SH-SY5Y (cell line): Measurements from ENCODE around the gene MAP4K1.

Experiments used
- GATA2 ChIP-seq: IDR thresholded peaks from 2 replicates; pipeline ENCODE4 v1.6.1; 2011; ENCODE audit warnings: mild to moderate bottlenecking, low read depth, low read length
- GATA3 ChIP-seq: IDR thresholded peaks from 2 replicates; pipeline ENCODE4 v1.6.1; 2011; ENCODE audit warnings: low read depth, mild to moderate bottlenecking, low read length, moderate library complexity

The MAP4K1 gene

DNA sequence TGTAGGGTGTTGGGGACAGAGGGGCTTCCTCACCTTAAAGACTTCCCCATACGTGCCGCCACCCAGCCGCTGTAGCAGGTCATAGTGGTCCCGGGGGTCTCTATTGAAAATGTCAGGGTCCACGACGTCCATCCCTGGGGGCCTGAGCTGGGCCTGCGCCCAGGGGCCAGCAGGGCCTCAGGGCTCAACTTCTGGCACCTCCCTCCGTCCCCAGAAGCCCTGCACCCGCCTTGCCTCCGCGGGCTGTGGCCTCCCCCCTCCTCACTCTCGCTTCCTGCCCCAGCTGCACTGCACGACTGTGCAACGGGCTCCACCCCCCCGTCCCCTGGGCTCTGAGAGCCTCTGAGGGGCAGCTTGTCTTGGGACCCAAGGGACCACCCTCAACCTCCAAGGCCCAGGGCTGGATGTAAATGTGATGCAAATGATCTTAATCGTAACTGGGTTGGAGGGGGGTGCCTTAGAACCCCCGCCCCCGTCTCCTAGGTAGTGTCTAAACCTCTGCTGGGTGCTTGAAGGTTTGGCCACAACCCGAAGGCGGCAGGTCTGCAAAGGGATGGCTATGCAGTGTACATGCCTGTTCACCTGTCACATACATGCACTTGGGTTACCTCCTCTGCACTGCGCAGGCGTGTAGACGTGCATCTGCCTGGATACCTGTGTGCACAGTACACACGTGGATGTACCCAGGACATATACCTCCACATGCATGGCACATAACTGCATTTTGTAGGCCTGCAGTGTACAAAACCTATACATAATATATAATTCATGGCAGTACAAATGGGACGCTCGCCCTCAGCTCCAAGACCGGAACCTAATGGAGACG, at the start of gene MAP4K1:
TSS of gene MAP4K1 (minus strand) at position 190 of the 826 bp plus-strand sequence. CDS start at position 132, 58 bp downstream.
- TF ChIP-seq GATA2 (no peak), GATA3 (no peak)

DNA sequence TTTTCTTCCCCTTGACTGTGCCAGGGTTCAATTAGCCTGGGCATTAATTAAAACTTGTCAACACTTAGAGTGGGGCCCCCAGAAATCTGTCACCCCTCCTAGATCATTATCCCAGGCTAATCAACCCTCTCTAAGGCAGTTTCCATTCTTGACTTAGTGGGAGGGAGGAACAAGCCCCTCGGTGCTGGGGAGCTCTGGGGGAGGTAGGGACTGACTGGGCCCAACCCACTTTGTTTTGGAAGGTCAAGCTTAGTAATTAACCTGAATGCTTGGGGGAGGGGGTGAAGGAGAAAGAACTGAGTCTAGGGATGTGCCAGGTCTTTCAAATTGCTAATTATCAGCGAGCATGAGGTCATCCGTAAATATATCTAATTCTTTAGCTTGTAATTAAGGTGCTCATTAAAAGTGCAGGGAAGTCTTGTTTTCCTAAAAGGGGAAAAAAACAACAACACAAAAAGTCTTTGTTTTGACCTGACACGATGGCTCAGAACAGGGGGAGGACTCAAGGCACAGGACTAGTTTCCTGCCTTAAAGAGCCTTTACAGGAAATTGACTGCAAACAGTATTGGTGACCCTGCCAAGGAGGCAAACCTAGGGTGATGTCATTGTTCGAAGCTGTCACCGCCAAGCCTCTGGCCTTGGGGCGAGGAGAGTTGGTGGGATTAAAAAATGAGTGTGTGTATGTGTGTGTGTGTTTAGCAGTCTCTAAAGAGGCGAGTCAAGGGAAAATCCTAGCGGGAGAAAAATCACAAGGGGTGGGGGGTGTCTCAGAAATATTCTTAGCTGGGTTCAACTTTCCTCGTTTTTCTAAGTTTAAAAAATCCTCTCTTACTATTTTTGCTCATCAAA, 49.1 kb upstream of the MAP4K1 start:
- TF ChIP-seq GATA2 (no peak), GATA3 (no peak)

DNA sequence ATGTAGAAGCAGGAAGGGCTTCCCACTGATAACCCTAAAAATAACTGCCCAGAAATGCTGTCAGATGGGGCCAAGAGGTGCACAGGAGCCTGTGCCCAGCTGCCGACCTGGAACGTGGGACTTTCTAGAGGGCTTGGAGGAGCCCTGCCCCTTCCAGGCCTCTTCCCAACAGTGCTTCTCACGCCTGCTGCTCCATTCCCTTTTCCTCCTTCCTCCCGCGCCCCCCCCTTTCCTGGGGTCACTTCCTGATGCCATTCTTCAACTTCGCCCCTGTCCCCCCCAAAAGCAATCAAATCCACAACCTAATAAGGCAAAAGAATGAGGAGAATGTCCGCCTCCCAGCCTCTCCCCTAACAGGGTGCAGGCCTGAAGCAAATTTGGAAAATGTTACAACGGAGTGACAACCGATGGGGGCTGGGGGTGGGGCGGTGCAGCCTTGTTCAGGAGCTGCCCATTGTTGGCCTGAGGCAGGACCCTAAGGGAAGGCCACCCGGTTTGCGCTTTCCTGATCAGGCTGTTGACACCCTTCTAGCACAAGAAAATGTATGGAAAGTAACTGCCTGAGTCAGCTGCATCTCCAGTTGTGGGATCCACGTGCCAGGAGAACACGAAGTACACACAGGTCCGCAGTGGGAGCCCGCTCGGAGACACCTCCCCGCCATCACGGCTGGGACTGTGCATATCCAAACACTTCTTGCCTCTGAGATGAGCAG, 48.4 kb upstream of the MAP4K1 start:
- no peak for TF ChIP-seq GATA3
- no peak for TF ChIP-seq GATA2

DNA sequence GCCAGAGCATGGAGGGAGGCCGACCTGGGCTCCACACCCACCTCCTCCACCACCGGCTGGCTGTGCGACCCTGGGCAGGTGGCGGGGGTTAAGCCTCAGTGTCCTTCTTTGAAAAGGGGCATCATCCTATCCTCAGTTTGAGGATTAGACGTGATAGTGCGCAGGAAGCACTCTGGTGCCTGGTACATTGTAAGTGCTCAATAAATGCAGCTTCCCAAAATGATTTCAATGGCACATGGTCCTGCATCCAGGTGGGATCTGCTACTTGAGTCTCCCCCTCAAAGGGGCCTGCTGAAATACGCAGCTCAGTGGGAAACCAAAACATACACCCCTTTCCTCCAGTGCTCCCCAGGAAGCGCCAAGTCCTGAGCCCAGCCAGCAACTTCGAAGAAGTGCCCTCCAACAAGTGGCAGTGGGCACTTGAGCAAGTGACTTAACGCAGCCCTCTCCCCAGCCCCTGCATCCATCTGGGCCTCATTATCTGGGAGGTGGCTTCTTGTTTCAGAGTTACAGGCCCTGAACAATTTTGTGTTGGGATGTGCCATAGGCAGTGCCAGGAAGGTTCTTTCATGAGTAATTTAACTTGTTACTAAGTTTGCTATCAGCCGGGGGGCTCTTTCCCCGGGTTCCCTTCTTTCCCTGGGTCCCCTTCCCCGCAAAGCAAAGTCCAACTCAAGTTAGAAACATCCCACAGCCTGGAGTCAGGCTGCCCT, 47.6 kb upstream of the MAP4K1 start:
- TF ChIP-seq GATA3 (no peak), GATA2 (no peak)

DNA sequence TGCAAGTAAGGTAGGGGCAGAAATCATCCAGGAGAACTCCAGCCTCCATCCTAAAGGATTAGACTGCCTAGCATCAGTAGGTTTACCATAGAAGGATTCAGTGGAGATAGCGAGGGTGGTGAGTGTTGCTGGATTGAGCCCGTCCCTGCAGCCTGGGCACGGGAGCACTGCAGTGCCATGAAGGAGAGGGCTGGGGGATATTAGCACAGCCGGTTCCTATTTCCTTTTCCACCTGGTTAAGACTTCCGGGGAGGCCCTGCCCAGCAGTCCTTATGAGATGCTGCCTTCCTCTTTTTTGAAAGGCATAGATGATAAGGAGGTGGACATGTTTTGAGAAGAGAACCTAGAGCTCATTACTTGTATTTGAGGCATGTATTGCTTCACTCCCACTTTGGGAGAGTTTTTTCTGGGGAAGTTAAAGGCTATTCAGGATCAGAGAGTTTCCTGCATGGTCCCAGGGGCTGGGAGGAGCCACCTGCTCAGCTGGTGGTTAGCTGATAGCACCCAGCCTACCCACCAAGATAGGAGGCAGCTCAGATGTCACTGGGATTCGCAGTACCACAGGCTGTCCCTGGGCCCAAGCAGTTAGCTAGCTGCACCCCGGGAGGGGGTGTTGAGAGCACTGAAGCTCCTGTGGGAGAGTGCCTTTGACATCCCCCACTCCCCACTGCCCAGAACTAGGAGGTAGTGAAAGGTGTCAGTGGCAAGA, 46.9 kb upstream of the MAP4K1 start:
- TF ChIP-seq GATA2 (no peak), GATA3 (no peak)

DNA sequence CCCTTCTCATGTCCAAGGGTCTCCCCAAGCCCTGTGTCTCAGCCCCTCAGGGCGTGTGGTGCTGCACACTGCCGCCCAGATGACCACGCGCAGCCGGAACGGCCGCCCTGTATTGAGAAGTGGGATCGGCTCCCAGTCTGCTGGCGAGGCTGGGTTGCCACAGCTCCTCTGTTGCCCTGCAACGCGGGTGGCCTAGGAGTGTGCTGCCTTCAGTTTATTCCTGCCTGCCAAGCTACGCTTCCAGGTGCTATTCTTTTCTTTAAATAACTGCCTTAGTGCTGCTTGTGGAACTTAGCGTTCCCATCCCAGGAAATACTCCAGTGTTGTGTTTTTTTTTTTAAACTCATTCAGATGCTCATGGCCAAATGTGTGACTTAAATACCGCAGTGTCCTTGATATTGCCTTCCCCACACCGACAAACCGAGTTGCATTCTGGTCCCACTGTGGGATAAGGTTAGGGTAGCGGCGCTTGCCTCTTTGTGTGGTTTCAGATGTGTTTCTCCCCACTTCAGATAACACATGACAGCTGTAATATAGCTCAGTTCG, 46.3 kb upstream of the MAP4K1 start:
- TF ChIP-seq GATA3 (no peak), GATA2 (no peak)

DNA sequence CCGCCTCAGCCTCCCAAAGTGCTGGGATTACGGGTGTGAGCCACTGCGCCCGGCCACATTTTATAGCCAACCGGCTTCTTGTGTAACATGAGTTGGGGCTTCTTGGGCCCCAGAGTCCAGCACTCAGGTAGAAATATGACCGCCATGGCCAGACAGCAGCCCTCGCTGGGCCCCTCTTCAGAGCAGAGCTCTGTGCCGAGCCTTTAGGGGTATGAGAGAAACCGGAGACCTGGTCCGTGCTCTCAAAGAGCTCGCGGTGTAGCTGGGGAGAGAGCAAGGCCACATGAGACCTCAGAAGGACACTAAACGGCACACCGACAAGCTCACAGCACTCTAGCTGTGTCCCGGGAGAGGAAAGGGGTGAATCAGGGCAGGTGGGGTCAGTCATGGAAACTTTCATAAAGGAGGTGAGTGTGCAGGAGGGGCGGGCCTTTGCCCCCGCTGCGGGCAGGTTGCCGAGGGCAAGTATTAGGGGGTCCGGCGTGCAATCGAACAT, 45.5 kb upstream of the MAP4K1 start:
- no peak for TF ChIP-seq GATA2
- no peak for TF ChIP-seq GATA3

DNA sequence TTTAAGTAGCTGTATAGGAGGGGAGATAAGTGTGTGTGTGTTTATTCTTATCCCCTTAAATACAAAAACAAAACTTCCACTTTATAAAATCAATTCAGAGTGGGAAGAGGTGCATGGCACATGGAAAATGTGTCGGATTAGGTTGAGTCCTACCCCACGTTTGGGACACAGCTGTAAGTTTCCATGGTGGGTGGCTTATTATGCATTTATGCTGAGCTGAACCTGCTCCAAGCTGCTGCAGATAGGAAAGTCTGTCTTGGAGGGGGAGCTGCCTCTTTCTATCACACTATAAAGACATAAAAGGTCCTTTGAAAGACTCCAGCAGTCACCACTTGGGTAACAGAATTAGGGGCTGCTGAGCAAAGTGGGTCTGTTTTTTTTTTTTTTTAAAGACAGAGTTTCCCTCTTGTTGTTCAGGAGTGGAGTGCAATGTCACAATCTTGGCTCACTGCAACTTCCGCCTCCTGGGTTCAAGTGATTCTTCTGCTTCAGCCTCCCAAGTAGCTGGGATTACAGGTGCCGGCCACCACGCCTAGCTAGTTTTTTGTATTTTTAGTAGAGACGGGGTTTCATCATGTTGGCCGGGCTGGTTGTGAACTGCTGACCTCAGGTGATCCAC, 44.9 kb upstream of the MAP4K1 start:
- TF ChIP-seq GATA2, result no peak
- TF ChIP-seq GATA3, result no peak

DNA sequence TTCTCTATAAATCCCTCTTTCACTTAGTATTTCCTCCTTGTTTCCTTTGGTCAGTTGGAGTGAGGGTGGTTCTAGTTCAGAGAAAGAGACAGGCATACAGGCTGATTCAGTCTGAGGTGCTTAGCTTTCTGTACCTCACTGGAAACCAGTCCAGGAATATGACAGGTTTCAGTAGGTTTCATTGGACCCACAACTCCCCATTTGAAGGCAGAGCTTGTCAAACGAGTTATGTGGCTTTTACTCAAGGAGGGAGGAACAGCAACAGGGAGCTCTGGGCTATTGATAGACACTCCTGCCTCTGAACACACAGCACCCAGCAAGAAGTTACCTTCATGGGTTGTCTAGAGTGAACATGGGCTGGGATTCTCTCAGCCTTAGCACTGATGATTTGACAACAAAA, 44.2 kb upstream of the MAP4K1 start:
- no peak for TF ChIP-seq GATA2
- no peak for TF ChIP-seq GATA3

DNA sequence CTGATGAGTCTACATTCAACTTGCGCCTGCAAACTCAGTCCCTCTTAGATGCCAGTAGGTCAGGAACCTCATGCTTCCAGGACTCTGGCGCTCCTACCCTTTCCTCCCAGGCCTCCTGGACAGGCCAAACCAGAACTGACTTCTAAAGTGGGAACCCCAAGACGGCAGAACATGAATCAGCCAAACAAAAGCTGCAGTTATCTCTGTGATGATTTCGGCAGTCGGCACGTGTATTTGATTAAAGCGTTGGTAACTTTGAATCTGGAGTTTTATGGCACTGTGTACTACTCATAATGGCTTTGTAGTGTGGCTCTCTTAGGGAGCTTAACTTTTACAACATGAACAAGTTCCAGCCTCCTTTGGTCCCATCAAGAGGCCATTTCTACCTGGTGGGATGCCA, 43.4 kb upstream of the MAP4K1 start:
- no peak for TF ChIP-seq GATA2
- no peak for TF ChIP-seq GATA3

DNA sequence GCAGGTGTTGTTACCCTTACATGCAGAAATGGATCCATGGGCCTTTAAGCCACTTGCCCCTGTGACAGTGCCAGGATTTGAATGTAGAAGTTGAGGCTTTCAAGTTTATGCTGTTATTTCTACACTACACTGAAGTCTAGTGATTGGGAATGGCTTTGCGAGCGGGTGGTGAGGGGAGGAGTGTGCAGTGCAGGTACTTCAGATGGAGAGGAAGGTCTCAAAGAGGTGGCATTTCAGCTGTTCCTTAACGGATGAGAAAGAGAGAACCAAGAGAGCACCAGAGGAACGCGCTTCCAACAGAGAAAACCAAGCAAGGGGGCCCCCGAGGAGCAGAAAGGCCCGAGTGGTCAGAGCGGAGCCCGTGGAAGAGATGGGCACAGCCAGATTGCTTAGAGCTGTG, 43.0 kb upstream of the MAP4K1 start:
- TF ChIP-seq GATA2 (no peak), GATA3 (no peak)
